ENCODE data around the gene NAA60.

GRCh38 chr16:3518292-3518985, 75.0 kb downstream of the NAA60 start:
- no peak for TF ChIP-seq EZH2 (IDR thresholded peaks at IDR 0.05; ENCODE audit: low read depth)
- TF ChIP-seq, protein P1, sequence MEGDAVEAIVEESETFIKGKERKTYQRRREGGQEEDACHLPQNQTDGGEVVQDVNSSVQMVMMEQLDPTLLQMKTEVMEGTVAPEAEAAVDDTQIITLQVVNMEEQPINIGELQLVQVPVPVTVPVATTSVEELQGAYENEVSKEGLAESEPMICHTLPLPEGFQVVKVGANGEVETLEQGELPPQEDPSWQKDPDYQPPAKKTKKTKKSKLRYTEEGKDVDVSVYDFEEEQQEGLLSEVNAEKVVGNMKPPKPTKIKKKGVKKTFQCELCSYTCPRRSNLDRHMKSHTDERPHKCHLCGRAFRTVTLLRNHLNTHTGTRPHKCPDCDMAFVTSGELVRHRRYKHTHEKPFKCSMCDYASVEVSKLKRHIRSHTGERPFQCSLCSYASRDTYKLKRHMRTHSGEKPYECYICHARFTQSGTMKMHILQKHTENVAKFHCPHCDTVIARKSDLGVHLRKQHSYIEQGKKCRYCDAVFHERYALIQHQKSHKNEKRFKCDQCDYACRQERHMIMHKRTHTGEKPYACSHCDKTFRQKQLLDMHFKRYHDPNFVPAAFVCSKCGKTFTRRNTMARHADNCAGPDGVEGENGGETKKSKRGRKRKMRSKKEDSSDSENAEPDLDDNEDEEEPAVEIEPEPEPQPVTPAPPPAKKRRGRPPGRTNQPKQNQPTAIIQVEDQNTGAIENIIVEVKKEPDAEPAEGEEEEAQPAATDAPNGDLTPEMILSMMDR (conservative IDR thresholded peaks at IDR 0.05) = no peak

Measured in PC-9 (cell line).